H9 (cell line): Measurements from ENCODE around the gene ITGAE. TPM values are rescaled to one million over a fixed set of nuclear protein-coding genes. Genes with fewer than 3 reads are reported as not detected.
A peak's percentile ranks its signal among the peaks of the same experiment; 100 is the strongest.

Source experiments
- DNase-seq: peaks from one replicate; pipeline ENCODE4 v3.0.0-alpha.2; 2017
- H2AFZ ChIP-seq: one replicate; pipeline ENCODE4 v1.6.1; 2013; ENCODE audit warnings: mild to moderate bottlenecking, low read length, control low read depth, moderate library complexity
- H2AK5ac ChIP-seq: 2 replicates; pipeline ENCODE4 v1.6.1; 2013; ENCODE audit warnings: low read length, control low read depth, mixed read lengths; ENCODE audit not compliant: insufficient read length
- H2BK120ac ChIP-seq: one replicate; pipeline ENCODE4 v1.6.1; 2013; ENCODE audit warnings: low read depth, mild to moderate bottlenecking, low read length, control low read depth, inconsistent platforms; ENCODE audit not compliant: poor library complexity, severe bottlenecking
- H2BK12ac ChIP-seq: 2 replicates; pipeline ENCODE4 v1.6.1; 2013; ENCODE audit warnings: low read length, control low read depth, mixed read lengths, low read depth; ENCODE audit not compliant: insufficient read length
- H2BK15ac ChIP-seq: 2 replicates; pipeline ENCODE4 v1.6.1; 2013; ENCODE audit warnings: low read depth, low read length, control low read depth
- H2BK20ac ChIP-seq: one replicate; pipeline ENCODE4 v1.6.1; 2013; ENCODE audit warnings: low read depth, mild to moderate bottlenecking, low read length, control low read depth, inconsistent platforms; ENCODE audit not compliant: poor library complexity, severe bottlenecking
- H2BK5ac ChIP-seq: 2 replicates; pipeline ENCODE4 v1.6.1; 2013; ENCODE audit warnings: low read length, control low read depth, mixed read lengths; ENCODE audit not compliant: insufficient read length
- H3K14ac ChIP-seq: 2 replicates; pipeline ENCODE4 v1.6.1; 2013; ENCODE audit warnings: low read length, control low read depth; ENCODE audit not compliant: insufficient read depth
- H3K18ac ChIP-seq: 2 replicates; pipeline ENCODE4 v1.6.1; 2013; ENCODE audit warnings: low read depth, mild to moderate bottlenecking, mixed read lengths, low read length, control low read depth; ENCODE audit not compliant: insufficient read length
- H3K23ac ChIP-seq: 2 replicates; pipeline ENCODE4 v1.6.1; 2013; ENCODE audit warnings: low read length, control low read depth, mixed read lengths, low read depth; ENCODE audit not compliant: insufficient read length
- H3K23me2 ChIP-seq: 2 replicates; pipeline ENCODE4 v1.6.1; 2013; ENCODE audit warnings: low read depth, mild to moderate bottlenecking, mixed read lengths, low read length, control low read depth; ENCODE audit not compliant: insufficient read length, poor library complexity, severe bottlenecking
- H3K27ac ChIP-seq: 2 replicates; pipeline ENCODE4 v1.5.1; 2013; ENCODE audit warnings: low read length, control low read depth, mixed read lengths, low read depth; ENCODE audit not compliant: insufficient read length
- H3K27me3 ChIP-seq: 2 replicates; pipeline ENCODE4 v1.6.1; 2013; ENCODE audit warnings: low read length, control low read depth, inconsistent platforms; ENCODE audit not compliant: insufficient read depth
- H3K4ac ChIP-seq: 2 replicates; pipeline ENCODE4 v1.6.1; 2013; ENCODE audit warnings: low read depth, mild to moderate bottlenecking, control low read depth, inconsistent platforms, low read length, moderate library complexity
- H3K4me1 ChIP-seq: 2 replicates; pipeline ENCODE4 v1.6.1; 2013; ENCODE audit warnings: low read length, control low read depth, inconsistent platforms; ENCODE audit not compliant: insufficient read depth
- H3K4me2 ChIP-seq: 2 replicates; pipeline ENCODE4 v1.6.1; 2013; ENCODE audit warnings: low read length, control low read depth, mixed read lengths; ENCODE audit not compliant: insufficient read length, insufficient read depth
- H3K56ac ChIP-seq: 2 replicates; pipeline ENCODE4 v1.6.1; 2013; ENCODE audit warnings: low read depth, mild to moderate bottlenecking, mixed read lengths, low read length, control low read depth; ENCODE audit not compliant: insufficient read length
- H3K79me1 ChIP-seq: 2 replicates; pipeline ENCODE4 v1.6.1; 2013; ENCODE audit warnings: low read depth, mild to moderate bottlenecking, moderate library complexity, low read length, control low read depth, inconsistent platforms; ENCODE audit not compliant: insufficient read depth, poor library complexity, severe bottlenecking
- H3K79me2 ChIP-seq: 2 replicates; pipeline ENCODE4 v1.6.1; 2013; ENCODE audit warnings: low read length, control low read depth, inconsistent platforms; ENCODE audit not compliant: insufficient read depth
- H3K9ac ChIP-seq: 2 replicates; pipeline ENCODE4 v1.6.1; 2013; ENCODE audit warnings: low read length, control low read depth, mixed read lengths; ENCODE audit not compliant: insufficient read length; ENCODE audit errors: extremely low read depth
- H3K9me3 ChIP-seq: one replicate; pipeline ENCODE4 v1.6.1; 2013; ENCODE audit warnings: low read depth, low read length, inconsistent platforms; ENCODE audit not compliant: control insufficient read depth
- H3T11ph ChIP-seq: one replicate; pipeline ENCODE4 v1.6.1; 2013; ENCODE audit warnings: mild to moderate bottlenecking, low read length, control low read depth, inconsistent platforms
- H4K20me1 ChIP-seq: one replicate; pipeline ENCODE4 v1.6.1; 2013; ENCODE audit not compliant: control insufficient read depth, insufficient read length, insufficient read depth
- H4K5ac ChIP-seq: 2 replicates; pipeline ENCODE4 v1.6.1; 2013; ENCODE audit warnings: low read depth, mild to moderate bottlenecking, mixed read lengths, low read length, control low read depth; ENCODE audit not compliant: insufficient read length
- H4K8ac ChIP-seq: replicated peaks from 2 replicates; pipeline ENCODE4 v1.6.1; 2013; ENCODE audit warnings: low read length, control low read depth, mixed read lengths, low read depth; ENCODE audit not compliant: insufficient read length
- H4K91ac ChIP-seq: 2 replicates; pipeline ENCODE4 v1.6.1; 2013; ENCODE audit warnings: low read depth, mild to moderate bottlenecking, moderate library complexity, mixed read lengths, low read length, control low read depth; ENCODE audit not compliant: insufficient read length
- H3K27ac Mint-ChIP-seq, 3 experiments: 2 replicates in 2 of 3; 3 replicates in 1 of 3; pipeline ENCODE4 v1.8.0; 2020 to 2021; ENCODE audit warnings: mixed read lengths in 3 of 3, mild to moderate bottlenecking in 1 of 3, moderate library complexity in 1 of 3
- H3K27me3 Mint-ChIP-seq: 2 replicates; pipeline ENCODE4 v1.8.0; 2021; ENCODE audit warnings: low read depth, mild to moderate bottlenecking, moderate library complexity, mixed read lengths
- H3K36me3 Mint-ChIP-seq, 3 experiments: 2 replicates in 2 of 3; 3 replicates in 1 of 3; pipeline ENCODE4 v1.8.0; 2020 to 2021; ENCODE audit warnings: low read depth in 3 of 3, mixed read lengths in 3 of 3; ENCODE audit not compliant: insufficient read depth in 1 of 3
- H3K4me1 Mint-ChIP-seq, 2 experiments: 2 replicates each; pipeline ENCODE4 v1.8.0; 2020; ENCODE audit warnings: mixed read lengths in 2 of 2
- H3K4me3 Mint-ChIP-seq, 2 experiments: 2 replicates in 1 of 2; 3 replicates in 1 of 2; pipeline ENCODE4 v1.8.0; 2020 to 2021; ENCODE audit warnings: mild to moderate bottlenecking in 2 of 2, mixed read lengths in 2 of 2, moderate library complexity in 1 of 2
- H3K9me3 Mint-ChIP-seq, 2 experiments: 2 replicates in 1 of 2; 3 replicates in 1 of 2; pipeline ENCODE4 v1.8.0; 2020; ENCODE audit warnings: mild to moderate bottlenecking in 2 of 2, mixed read lengths in 2 of 2, moderate library complexity in 1 of 2
- WGBS: extraction: QIAGEN DNeasy Blood & Tissue Kit; methylation state at CpG from one replicate; pipeline ENCODE4 v1.1.7; 2013; ENCODE audit warnings: missing lambda C conversion rate, low lambda C conversion rate, mixed read lengths; ENCODE audit not compliant: insufficient read length; ENCODE audit errors: extremely low coverage; 5-methylcytosine and 5-hydroxymethylcytosine counted together
- total RNA-seq: library from RNA; stranded (reverse); gene quantifications from 2 replicates; pipeline ENCODE4 v1.2.1, GENCODE V29; 2021
- TF ChIP-seq, protein P1 (sequence below): fragments of 200-600 bp; sonication (generic); conservative IDR thresholded peaks from 3 replicates; pipeline ENCODE4 v1.8.0; 2021; ENCODE audit warnings: antibody characterized with exemption, mild to moderate bottlenecking

The ITGAE gene
- total RNA-seq, 1 experiment from 2014 or later = 23.5 TPM

DNA sequence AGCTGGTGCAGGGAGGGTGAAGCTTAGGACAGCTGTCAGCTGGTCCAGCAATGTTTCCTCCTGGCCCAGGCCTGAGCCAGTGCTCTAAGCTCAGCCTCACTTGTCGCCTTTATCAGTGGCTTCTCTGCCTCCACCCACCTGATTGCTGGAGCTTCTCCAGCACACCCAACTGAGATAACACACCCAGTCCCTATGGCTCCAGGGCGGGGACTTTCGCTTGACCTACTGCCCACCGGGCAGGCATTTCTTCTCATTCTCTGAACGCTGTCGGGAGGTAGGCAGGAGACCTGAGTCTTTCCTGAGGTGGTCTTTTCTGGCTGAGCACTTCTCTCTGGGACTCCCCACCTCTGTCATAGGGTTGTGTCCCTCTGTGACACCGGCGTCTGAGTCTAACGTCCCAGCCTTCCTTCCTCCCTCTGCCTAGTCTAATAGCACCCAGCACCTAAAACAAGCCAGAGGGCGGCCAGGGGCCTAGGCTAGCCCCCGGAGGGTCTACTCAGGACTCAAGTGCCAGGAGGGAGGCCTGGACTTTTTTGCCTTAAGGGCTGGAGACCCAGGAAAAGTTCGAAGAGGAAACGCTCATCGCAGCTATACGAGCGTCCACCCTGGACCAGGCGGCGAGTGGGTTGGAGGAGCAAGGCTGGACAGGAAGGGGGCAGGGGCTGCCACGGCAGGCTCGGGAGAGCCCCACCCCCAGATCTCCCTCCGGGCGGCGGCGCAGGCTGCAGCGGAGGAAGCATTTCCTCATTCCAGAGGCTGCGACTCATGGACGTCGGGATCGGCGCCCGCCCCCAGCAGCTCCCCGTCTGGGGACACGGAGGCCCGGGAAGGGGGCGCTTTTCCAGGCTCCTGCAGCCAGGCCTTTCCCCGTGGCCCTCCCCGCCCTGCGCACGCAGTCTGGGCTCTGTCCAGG is 133.4 kb downstream of the ITGAE start:
- Histone ChIP-seq H3T11ph (no peak overlapping the region), H3K23ac (no peak overlapping the region), H4K91ac (no peak overlapping the region), H3K27ac (no peak overlapping the region), H2AK5ac (no peak overlapping the region), H3K23me2 (peaks cover 9% of the 10 kb centered on the region), H3K79me2 (peaks cover 7% of the 10 kb centered on the region; the same call in 1 of the 2 replicates), H4K5ac (no peak overlapping the region), H3K56ac (no peak overlapping the region), H3K4me1 (peaks cover 3% of the 10 kb centered on the region; the same call in 1 of the 2 replicates), H4K8ac (no peak overlapping the region), H3K4ac (no peak overlapping the region), H2AFZ (no peak overlapping the region), H2BK120ac (no peak overlapping the region), H3K9me3 (no peaks in the 10 kb centered on the region), H3K4me2 (peak overlapping the region; percentile 88), H2BK5ac (no peak overlapping the region), H2BK12ac (no peak overlapping the region), H4K20me1 (no peaks in the 10 kb centered on the region), H3K79me1 (peaks cover 4% of the 10 kb centered on the region), H3K27me3 (no peaks in the 10 kb centered on the region), H2BK20ac (no peak overlapping the region), H3K14ac (peak overlapping the region; percentile 77), H3K9ac (peak overlapping the region; percentile 65), H3K18ac (peak overlapping the region; percentile 84), H2BK15ac (no peak overlapping the region)
- peaks cover 16 to 17% of the 10 kb centered on the region in 2 experiments for H3K4me1 Mint-ChIP-seq
- TF ChIP-seq, protein P1, sequence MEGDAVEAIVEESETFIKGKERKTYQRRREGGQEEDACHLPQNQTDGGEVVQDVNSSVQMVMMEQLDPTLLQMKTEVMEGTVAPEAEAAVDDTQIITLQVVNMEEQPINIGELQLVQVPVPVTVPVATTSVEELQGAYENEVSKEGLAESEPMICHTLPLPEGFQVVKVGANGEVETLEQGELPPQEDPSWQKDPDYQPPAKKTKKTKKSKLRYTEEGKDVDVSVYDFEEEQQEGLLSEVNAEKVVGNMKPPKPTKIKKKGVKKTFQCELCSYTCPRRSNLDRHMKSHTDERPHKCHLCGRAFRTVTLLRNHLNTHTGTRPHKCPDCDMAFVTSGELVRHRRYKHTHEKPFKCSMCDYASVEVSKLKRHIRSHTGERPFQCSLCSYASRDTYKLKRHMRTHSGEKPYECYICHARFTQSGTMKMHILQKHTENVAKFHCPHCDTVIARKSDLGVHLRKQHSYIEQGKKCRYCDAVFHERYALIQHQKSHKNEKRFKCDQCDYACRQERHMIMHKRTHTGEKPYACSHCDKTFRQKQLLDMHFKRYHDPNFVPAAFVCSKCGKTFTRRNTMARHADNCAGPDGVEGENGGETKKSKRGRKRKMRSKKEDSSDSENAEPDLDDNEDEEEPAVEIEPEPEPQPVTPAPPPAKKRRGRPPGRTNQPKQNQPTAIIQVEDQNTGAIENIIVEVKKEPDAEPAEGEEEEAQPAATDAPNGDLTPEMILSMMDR = no peak
- peaks cover 10 to 29% (median 19%) of the 10 kb centered on the region in 3 experiments; a peak in 6 of 7 replicates for H3K36me3 Mint-ChIP-seq
- H3K4me3 Mint-ChIP-seq = peak overlapping the region; percentile 98
- H3K27ac Mint-ChIP-seq = peak overlapping the region in 1 of 3 experiments; percentile 91; a peak in 3 of 7 replicates
- DNase-seq = peak; percentile 80
- no CpG with 5 or more reads among the region's 39 CpGs for WGBS
- H3K9me3 Mint-ChIP-seq = no peaks in the 10 kb centered on the region
- no peaks in the 10 kb centered on the region for H3K27me3 Mint-ChIP-seq
